Keratinocyte (primary cell): ENCODE data around the gene LCN10. TPM values are rescaled to one million over a fixed set of nuclear protein-coding genes. Genes with fewer than 3 reads are reported as not detected.

Experiments used
- DNase-seq: peaks from one replicate; pipeline ENCODE4 v3.0.0-alpha.2; 2011; ENCODE audit warnings: low read depth, missing footprints, low spot score
- FAIRE-seq: peaks from 2 replicates; lab custom pipeline; 2011; peaks lifted over from hg19 to GRCh38; lab: Jason Lieb, UNC
- H2AFZ ChIP-seq: 2 replicates; pipeline ENCODE4 v1.6.0; 2012; ENCODE audit warnings: low read length, control low read depth, inconsistent platforms; ENCODE audit not compliant: control insufficient read depth
- H3K27ac ChIP-seq: 2 replicates; pipeline ENCODE4 v1.5.1; 2011; ENCODE audit warnings: low read length; ENCODE audit not compliant: control insufficient read depth, insufficient read depth
- H3K27me3 ChIP-seq: 3 replicates; pipeline ENCODE4 v1.6.0; 2011; ENCODE audit warnings: low read length; ENCODE audit not compliant: control insufficient read depth, insufficient read depth; ENCODE audit errors: extremely low read depth
- H3K36me3 ChIP-seq, 2 experiments: 2 replicates in 1 of 2; 3 replicates in 1 of 2; pipeline ENCODE4 v1.5.1; 2011; ENCODE audit warnings: low read length in 2 of 2, mild to moderate bottlenecking in 1 of 2; ENCODE audit not compliant: control insufficient read depth in 2 of 2, insufficient read depth in 2 of 2; ENCODE audit errors: extremely low read depth in 1 of 2
- H3K4me1 ChIP-seq: 3 replicates; pipeline ENCODE4 v1.5.1; 2011; ENCODE audit warnings: low read length; ENCODE audit not compliant: control insufficient read depth, insufficient read depth; ENCODE audit errors: extremely low read depth
- H3K4me2 ChIP-seq: 3 replicates; pipeline ENCODE4 v1.6.0; 2011; ENCODE audit warnings: low read depth, low read length; ENCODE audit not compliant: control insufficient read depth, insufficient read depth; ENCODE audit errors: extremely low read depth
- H3K4me3 ChIP-seq, 3 experiments: fragments of 200-600 bp in 1 of 3; sonication (generic) in 1 of 3; 2 replicates in 2 of 3; 3 replicates in 1 of 3; pipeline ENCODE4 v1.5.1; 2011 to 2016; ENCODE audit warnings: low read length in 3 of 3, mild to moderate bottlenecking in 3 of 3, control low read depth in 2 of 3, inconsistent platforms in 1 of 3, low read depth in 1 of 3, mixed read lengths in 1 of 3, mixed run types in 1 of 3, moderate library complexity in 1 of 3; ENCODE audit not compliant: control insufficient read depth in 2 of 3, insufficient read depth in 2 of 3; ENCODE audit errors: extremely low read depth in 1 of 3
- H3K79me2 ChIP-seq: 2 replicates; pipeline ENCODE4 v1.6.0; 2012; ENCODE audit warnings: low read length; ENCODE audit not compliant: control insufficient read depth, insufficient read depth
- H3K9ac ChIP-seq: 3 replicates; pipeline ENCODE4 v1.6.0; 2011; ENCODE audit warnings: low read length; ENCODE audit not compliant: control insufficient read depth, insufficient read depth; ENCODE audit errors: extremely low read depth
- H3K9me1 ChIP-seq: 3 replicates; pipeline ENCODE4 v1.6.0; 2011; ENCODE audit warnings: low read length; ENCODE audit not compliant: control insufficient read depth, insufficient read depth; ENCODE audit errors: extremely low read depth
- H3K9me3 ChIP-seq: 2 replicates; pipeline ENCODE4 v1.5.1; 2012; ENCODE audit warnings: low read depth, low read length; ENCODE audit not compliant: control insufficient read depth
- H4K20me1 ChIP-seq: 3 replicates; pipeline ENCODE4 v1.6.0; 2011; ENCODE audit warnings: low read length; ENCODE audit not compliant: control insufficient read depth, insufficient read depth; ENCODE audit errors: extremely low read depth
- EZH2 ChIP-seq: IDR thresholded peaks from one replicate; pipeline ENCODE4 v1.6.1; 2012; ENCODE audit warnings: inconsistent platforms, mild to moderate bottlenecking, low read length, moderate library complexity
- dilution Hi-C: fragments of 300-500 bp; cut with MboI; formaldehyde crosslinking; loops from one replicate; pipeline ENCODE4 v1.7.0; 2020; ENCODE audit warnings: low sequenced_read_pairs; ENCODE audit not compliant: extremely low pct_ligation_motif_present
- polyA plus RNA-seq, 5 experiments: library from polyadenylated mRNA; depleted of rRNA in 3 of 5; stranded (reverse) in 3 of 5; stranded (forward) in 1 of 5; unstranded in 1 of 5; fragments of >200 nt; gene quantifications; 1 replicate in 1 of 5; 2 replicates in 3 of 5; 3 replicates in 1 of 5; pipeline versions ENCODE4 v1.2.1 to v1.2.3, GENCODE V29; 2011 to 2012; ENCODE audit warnings: missing spikeins in 2 of 5, low read depth in 1 of 5, low replicate concordance in 1 of 5
- TF ChIP-seq, protein P1 (sequence below), 3 experiments: IDR thresholded peaks in 1 of 3; conservative IDR thresholded peaks in 1 of 3; optimal IDR thresholded peaks in 1 of 3; 2 replicates in 2 of 3; 3 replicates in 1 of 3; pipeline versions ENCODE3 to v1.5.1; 2011; ENCODE audit warnings: low read length in 3 of 3, mild to moderate bottlenecking in 3 of 3, moderate library complexity in 2 of 3, control low read depth in 1 of 3, inconsistent platforms in 1 of 3; ENCODE audit not compliant: insufficient read depth in 2 of 3; ENCODE audit errors: extremely low read depth in 1 of 3

The LCN10 gene
- polyA plus RNA-seq, 1 donor (not counting 4 experiments of a cell fraction or from before 2014, with no cell fraction given), result not detected

DNA sequence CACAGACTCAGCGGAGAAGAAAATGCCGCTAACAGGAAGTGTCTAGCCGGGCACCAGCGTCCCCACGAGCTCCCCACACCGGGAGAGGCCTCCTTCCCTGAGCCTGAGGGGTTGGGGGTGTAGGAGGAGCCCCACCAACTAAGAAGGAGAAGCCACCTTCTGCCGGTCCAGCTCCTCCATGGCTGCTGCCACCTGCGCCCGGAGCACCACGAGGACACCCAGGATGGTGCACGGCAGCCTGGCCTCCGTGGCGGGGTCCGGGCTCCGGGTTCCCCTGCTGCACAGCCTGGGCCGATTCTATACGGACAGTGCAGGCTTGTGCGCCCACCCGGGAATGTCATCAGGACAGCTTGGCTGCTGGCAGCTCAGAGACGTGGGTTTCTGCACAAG, 15.0 kb upstream of the LCN10 start:
- H3K79me2 ChIP-seq, result no peaks in the 10 kb centered on the region
- no peak overlapping the region for H3K9ac ChIP-seq
- no peaks in the 10 kb centered on the region for H3K9me1 ChIP-seq
- no peak for TF ChIP-seq EZH2
- TF ChIP-seq, protein P1, sequence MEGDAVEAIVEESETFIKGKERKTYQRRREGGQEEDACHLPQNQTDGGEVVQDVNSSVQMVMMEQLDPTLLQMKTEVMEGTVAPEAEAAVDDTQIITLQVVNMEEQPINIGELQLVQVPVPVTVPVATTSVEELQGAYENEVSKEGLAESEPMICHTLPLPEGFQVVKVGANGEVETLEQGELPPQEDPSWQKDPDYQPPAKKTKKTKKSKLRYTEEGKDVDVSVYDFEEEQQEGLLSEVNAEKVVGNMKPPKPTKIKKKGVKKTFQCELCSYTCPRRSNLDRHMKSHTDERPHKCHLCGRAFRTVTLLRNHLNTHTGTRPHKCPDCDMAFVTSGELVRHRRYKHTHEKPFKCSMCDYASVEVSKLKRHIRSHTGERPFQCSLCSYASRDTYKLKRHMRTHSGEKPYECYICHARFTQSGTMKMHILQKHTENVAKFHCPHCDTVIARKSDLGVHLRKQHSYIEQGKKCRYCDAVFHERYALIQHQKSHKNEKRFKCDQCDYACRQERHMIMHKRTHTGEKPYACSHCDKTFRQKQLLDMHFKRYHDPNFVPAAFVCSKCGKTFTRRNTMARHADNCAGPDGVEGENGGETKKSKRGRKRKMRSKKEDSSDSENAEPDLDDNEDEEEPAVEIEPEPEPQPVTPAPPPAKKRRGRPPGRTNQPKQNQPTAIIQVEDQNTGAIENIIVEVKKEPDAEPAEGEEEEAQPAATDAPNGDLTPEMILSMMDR (optimal IDR thresholded peaks at IDR 0.05 in 1 of 3, IDR thresholded peaks at IDR 0.05 in 1 of 3, conservative IDR thresholded peaks at IDR 0.05 in 1 of 3; ENCODE audit: extremely low read depth in 1 of 3, insufficient read depth in 2 of 3, low read length in 3 of 3), result no peak
- dilution Hi-C loops, result no loop called here
- H3K4me1 ChIP-seq, result no peaks in the 10 kb centered on the region
- no peak overlapping the region for H2AFZ ChIP-seq
- H3K27ac ChIP-seq, result no peak overlapping the region
- H3K27me3 ChIP-seq, result peaks cover 12% of the 10 kb centered on the region
- H4K20me1 ChIP-seq, result no peaks in the 10 kb centered on the region
- no peak overlapping the region for H3K4me2 ChIP-seq
- no peak overlapping the region for H3K4me3 ChIP-seq
- peaks cover 5% of the 10 kb centered on the region for H3K9me3 ChIP-seq
- FAIRE-seq, result no peak
- H3K36me3 ChIP-seq, result no peaks in the 10 kb centered on the region
- DNase-seq, result no peak

DNA sequence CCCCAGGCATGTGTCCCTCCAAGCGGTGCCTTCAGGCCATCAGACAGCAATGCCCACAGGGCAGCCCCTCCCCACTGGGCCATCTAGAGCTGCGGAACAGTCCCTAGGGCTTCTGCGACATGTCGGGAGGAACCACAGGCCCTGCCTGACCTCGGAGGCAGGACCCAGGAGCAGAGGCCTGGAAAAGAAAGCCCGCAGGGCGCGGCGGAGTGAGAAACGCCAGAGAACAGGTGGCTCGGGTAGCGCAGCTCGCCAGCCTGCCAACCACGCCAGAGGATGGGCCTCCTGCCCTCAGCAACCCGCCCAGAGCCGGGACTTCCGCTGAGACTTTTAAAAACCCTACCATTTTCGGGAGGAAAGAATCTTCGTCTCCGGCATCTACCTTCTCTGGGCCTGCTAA, 14.6 kb upstream of the LCN10 start:
- no peak overlapping the region for H3K27ac ChIP-seq
- H2AFZ ChIP-seq, result no peak overlapping the region
- no peaks in the 10 kb centered on the region for H3K9me1 ChIP-seq
- peaks cover 12% of the 10 kb centered on the region for H3K27me3 ChIP-seq
- dilution Hi-C loops, result no loop called here
- no peak for TF ChIP-seq EZH2
- TF ChIP-seq, protein P1 (optimal IDR thresholded peaks at IDR 0.05 in 1 of 3, IDR thresholded peaks at IDR 0.05 in 1 of 3, conservative IDR thresholded peaks at IDR 0.05 in 1 of 3; ENCODE audit: extremely low read depth in 1 of 3, insufficient read depth in 2 of 3, low read length in 3 of 3), result no peak
- H3K4me3 ChIP-seq, result no peak overlapping the region
- no peak overlapping the region for H3K4me2 ChIP-seq
- no peaks in the 10 kb centered on the region for H3K36me3 ChIP-seq
- H3K9me3 ChIP-seq, result peaks cover 5% of the 10 kb centered on the region
- no peak for FAIRE-seq
- H4K20me1 ChIP-seq, result no peaks in the 10 kb centered on the region
- no peak overlapping the region for H3K9ac ChIP-seq
- H3K79me2 ChIP-seq, result no peaks in the 10 kb centered on the region
- no peaks in the 10 kb centered on the region for H3K4me1 ChIP-seq
- no peak for DNase-seq
